ENCODE results near the gene BMP3. TPM values are rescaled to one million over a fixed set of nuclear protein-coding genes. Genes with fewer than 3 reads are reported as not detected.

Gene BMP3, protein sequence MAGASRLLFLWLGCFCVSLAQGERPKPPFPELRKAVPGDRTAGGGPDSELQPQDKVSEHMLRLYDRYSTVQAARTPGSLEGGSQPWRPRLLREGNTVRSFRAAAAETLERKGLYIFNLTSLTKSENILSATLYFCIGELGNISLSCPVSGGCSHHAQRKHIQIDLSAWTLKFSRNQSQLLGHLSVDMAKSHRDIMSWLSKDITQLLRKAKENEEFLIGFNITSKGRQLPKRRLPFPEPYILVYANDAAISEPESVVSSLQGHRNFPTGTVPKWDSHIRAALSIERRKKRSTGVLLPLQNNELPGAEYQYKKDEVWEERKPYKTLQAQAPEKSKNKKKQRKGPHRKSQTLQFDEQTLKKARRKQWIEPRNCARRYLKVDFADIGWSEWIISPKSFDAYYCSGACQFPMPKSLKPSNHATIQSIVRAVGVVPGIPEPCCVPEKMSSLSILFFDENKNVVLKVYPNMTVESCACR
- total RNA-seq: 0.14 and 0.33 TPM in 2 replicates

DNA sequence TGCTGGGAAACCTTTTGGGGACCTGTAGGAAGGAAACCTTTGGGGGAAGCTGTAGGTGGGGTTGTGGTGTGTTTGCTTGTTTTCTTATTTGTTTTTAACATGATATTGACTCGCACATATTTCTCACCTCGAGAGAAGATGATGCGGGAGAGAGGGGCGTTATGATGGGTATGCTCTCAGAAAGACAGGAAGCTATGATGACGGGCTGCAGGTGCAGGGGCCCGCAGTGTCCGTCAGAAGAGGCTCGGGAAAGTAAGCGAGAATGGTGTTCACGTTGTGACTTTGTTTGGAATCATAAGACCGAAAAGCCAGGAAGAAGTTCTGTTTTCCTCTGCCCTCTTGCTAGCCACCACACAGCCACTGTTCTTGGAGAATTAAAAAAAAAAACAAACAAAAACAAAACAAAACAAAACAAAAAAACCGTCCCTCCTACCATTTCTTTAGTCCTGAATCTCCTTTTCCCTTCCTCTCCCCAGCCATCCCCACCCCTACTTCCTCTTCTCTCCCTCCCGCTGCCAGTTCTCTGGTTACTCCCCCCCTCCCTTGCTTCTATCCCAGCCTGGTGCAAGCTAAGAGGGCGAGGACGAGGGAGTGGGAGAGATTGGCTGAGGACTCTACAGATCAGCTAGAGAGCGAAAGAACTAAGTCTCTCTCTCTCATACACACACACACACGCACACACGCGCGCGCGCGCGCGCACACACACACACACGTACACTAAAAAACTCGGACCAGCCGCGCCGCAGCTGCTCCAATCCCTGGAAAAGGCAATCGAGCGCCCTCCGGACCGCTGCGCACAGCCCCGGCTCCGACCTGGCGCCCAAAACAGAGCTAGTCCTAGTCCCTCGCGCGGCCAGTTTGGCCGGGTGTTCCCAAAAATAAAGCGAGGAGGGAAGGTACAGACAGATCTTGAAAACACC is at the start of gene BMP3:
TSS of gene BMP3 (plus strand) at position 648 of the 920 bp plus-strand sequence. CDS start 577 bp downstream, outside the sequence.
- H3K36me3 ChIP-seq (ENCODE audit: control insufficient read depth, insufficient read depth, low read length): no peaks in the 10 kb centered on the region
- peaks cover 17% of the 10 kb centered on the region for H3K27me3 ChIP-seq (ENCODE audit: control insufficient read depth, insufficient read depth, low read length)
- TF ChIP-seq, protein P1, sequence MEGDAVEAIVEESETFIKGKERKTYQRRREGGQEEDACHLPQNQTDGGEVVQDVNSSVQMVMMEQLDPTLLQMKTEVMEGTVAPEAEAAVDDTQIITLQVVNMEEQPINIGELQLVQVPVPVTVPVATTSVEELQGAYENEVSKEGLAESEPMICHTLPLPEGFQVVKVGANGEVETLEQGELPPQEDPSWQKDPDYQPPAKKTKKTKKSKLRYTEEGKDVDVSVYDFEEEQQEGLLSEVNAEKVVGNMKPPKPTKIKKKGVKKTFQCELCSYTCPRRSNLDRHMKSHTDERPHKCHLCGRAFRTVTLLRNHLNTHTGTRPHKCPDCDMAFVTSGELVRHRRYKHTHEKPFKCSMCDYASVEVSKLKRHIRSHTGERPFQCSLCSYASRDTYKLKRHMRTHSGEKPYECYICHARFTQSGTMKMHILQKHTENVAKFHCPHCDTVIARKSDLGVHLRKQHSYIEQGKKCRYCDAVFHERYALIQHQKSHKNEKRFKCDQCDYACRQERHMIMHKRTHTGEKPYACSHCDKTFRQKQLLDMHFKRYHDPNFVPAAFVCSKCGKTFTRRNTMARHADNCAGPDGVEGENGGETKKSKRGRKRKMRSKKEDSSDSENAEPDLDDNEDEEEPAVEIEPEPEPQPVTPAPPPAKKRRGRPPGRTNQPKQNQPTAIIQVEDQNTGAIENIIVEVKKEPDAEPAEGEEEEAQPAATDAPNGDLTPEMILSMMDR (IDR thresholded peaks at IDR 0.05; ENCODE audit: insufficient read depth, low read length, poor library complexity, severe bottlenecking): no peak
- no peak for DNase-seq (ENCODE audit: low read depth)
- H3K4me3 ChIP-seq (ENCODE audit: low read depth, low read length): peak within 1 kb of the TSS; percentile 40

DNA sequence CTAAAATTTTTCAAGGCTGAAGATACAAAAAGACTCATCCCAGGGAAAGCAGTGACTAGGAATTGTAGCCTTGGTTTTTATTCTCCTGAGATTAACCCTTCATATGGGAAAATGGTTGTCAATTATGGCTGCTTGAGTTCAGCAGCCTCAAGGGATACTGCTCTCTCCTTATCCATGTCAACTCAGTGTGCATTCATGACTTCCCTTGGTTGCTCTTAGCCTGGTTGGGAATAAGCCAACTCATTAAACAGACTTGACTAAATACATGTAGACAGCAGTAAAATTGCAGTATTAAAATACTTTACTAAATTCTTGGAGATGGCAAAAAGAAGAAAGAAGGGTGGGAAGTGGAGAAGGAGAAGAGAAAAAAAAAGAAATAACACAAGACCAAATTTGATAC is 44.5 kb upstream of the BMP3 start:
- no peak overlapping the region for H3K4me3 ChIP-seq (ENCODE audit: low read depth, low read length)
- DNase-seq (ENCODE audit: low read depth): no peak
- no peaks in the 10 kb centered on the region for H3K36me3 ChIP-seq (ENCODE audit: control insufficient read depth, insufficient read depth, low read length)
- TF ChIP-seq, protein P1 (IDR thresholded peaks at IDR 0.05; ENCODE audit: insufficient read depth, low read length, poor library complexity, severe bottlenecking): no peak
- no peaks in the 10 kb centered on the region for H3K27me3 ChIP-seq (ENCODE audit: control insufficient read depth, insufficient read depth, low read length)

DNA sequence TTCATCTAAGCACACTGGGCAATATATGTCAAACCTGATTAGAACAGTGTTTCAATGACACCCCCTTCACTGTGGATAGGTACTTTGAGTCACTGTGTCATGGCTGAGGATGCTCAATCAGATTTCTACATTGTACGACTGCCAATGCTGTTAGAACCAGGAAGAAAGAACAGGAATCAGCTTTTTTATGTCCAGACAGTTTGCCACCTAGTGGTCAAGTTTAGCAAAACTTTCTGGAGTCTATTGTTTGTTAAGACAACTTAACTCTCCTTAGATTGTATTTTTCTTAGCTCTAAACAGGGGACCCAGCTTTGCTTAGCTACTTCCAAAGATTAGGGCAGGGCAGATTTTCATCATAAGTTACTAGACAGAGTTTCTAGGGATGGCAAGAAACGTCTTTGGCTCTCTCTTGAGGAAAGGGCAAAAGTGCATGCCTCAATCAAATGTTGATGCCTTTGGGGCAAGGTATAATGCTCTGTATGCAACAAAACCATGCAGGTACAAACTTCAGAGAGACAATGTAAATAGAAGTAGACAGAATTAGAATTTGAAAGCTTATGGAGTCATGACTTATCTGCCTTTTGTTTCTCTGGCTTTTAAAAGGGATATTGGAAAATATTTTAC is 40.5 kb upstream of the BMP3 start:
- TF ChIP-seq, protein P1 (IDR thresholded peaks at IDR 0.05; ENCODE audit: insufficient read depth, low read length, poor library complexity, severe bottlenecking): peak; percentile 56
- Histone ChIP-seq H3K4me3 (ENCODE audit: low read depth, low read length) (no peak overlapping the region), H3K27me3 (ENCODE audit: control insufficient read depth, insufficient read depth, low read length) (no peaks in the 10 kb centered on the region), H3K36me3 (ENCODE audit: control insufficient read depth, insufficient read depth, low read length) (no peaks in the 10 kb centered on the region)
- DNase-seq (ENCODE audit: low read depth): peak; percentile 18

DNA sequence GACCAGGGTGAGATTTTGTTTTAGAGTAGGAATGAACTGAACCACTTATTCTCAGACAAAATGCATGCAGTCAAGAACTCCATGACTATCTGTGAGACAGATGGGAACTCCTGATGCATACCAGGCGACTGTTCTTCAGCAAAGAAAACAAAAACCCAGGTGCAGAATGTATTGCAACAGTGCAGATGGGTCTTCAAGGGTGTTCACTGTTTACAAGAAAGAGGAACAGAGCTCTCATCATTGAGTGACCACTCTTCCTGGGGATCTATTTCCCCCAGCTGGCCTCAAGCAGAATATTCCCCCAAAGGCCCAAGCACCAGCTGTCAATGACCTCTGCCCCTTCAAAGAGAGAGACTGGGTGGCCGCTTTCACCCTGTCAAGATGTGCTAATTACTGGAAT is 39.7 kb upstream of the BMP3 start:
- DNase-seq (ENCODE audit: low read depth): no peak
- TF ChIP-seq, protein P1 (IDR thresholded peaks at IDR 0.05; ENCODE audit: insufficient read depth, low read length, poor library complexity, severe bottlenecking): no peak
- H3K27me3 ChIP-seq (ENCODE audit: control insufficient read depth, insufficient read depth, low read length): no peaks in the 10 kb centered on the region
- H3K36me3 ChIP-seq (ENCODE audit: control insufficient read depth, insufficient read depth, low read length): no peaks in the 10 kb centered on the region
- H3K4me3 ChIP-seq (ENCODE audit: low read depth, low read length): no peak overlapping the region

DNA sequence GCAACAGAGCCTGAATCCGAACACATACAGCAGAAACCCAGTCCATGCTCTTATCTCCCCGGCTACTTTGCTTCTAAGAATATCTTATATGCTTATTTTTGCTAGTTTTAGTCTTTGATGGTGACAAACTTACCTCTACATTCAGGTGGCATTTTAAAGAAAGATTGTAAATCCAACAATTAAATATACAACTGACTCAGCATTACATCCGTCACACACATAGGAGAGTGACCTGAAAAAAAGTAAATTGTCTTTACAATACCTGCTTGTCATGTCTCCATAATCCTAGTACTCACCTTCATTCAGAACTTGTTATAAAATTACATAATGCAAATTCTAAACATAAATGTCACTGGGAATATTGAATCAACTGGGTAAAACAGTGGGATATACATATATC is 30.6 kb upstream of the BMP3 start:
- no peaks in the 10 kb centered on the region for H3K36me3 ChIP-seq (ENCODE audit: control insufficient read depth, insufficient read depth, low read length)
- TF ChIP-seq, protein P1 (IDR thresholded peaks at IDR 0.05; ENCODE audit: insufficient read depth, low read length, poor library complexity, severe bottlenecking): no peak
- no peak for DNase-seq (ENCODE audit: low read depth)
- no peak overlapping the region for H3K4me3 ChIP-seq (ENCODE audit: low read depth, low read length)
- H3K27me3 ChIP-seq (ENCODE audit: control insufficient read depth, insufficient read depth, low read length): no peaks in the 10 kb centered on the region

Measured in kidney epithelial cell (primary cell).